GM18520 (cell line): ENCODE measurements around the gene FGF11.

Source experiments
- ATAC-seq: cut with Tn5 transposase; IDR thresholded peaks from one replicate; pipeline ENCODE4 v1.9.1; 2021; ENCODE audit not compliant: unreplicated experiment

Gene FGF11

GRCh38 chr17:7408252-7408727, 31.0 kb upstream of the FGF11 start:
- no peak for ATAC-seq

- ATAC-seq: no peak
Observed at GRCh38 chr17:7408863-7409262, 30.4 kb upstream of the FGF11 start.

DNA sequence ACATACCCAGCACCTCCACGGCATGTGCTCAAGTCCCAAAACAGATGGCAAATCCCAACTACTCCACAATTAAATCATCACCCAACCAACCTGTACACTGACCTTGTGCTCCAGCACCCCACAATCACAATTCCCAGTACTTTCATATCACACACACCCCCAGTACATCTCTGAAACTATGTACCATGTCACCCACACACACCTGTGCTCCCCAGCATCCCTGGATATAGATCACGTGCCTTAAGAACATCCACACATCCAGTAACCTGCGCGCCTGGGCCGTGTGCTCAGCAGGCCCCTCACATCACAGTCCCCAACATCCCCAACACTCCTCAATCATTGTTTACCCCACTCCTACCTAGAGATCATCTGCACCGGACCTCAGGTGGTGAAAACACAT, 29.6 kb upstream of the FGF11 start:
- no peak for ATAC-seq

- no peak for ATAC-seq
Observed at GRCh38 chr17:7410634-7411426, 28.5 kb upstream of the FGF11 start.

DNA sequence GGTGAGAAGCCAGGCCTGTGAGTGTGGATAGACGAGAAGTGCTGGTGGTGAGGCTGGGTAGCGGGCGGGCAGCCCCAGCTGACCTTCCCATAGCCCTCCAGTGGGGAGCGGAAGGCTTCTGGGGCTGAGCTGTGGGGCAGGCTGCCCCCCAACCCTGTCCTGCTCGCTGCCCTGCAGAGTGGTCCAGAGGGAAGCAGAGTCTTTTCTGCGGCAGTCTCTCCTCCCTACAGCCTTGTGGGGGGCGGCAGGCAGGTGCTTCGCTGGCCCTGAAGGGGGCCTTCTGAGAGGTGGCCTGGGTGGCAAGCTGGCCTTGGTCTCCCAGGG, 27.9 kb upstream of the FGF11 start:
- no peak for ATAC-seq

- ATAC-seq: no peak
Observed at GRCh38 chr17:7413346-7413985, 25.8 kb upstream of the FGF11 start.

GRCh38 chr17:7414837-7415236, 24.5 kb upstream of the FGF11 start:
- ATAC-seq: no peak

DNA sequence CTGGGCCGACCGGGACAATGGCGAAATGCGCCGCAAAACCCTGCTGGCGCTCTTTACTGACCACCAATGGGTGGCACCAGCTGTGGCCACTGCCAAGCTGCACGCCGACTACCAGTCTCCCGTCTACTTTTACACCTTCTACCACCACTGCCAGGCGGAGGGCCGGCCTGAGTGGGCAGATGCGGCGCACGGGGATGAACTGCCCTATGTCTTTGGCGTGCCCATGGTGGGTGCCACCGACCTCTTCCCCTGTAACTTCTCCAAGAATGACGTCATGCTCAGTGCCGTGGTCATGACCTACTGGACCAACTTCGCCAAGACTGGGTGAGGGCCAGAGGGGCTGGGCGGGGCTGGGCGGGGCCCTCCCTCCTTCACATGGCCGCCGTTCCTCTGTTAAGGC, 23.5 kb upstream of the FGF11 start:
- ATAC-seq: no peak

DNA sequence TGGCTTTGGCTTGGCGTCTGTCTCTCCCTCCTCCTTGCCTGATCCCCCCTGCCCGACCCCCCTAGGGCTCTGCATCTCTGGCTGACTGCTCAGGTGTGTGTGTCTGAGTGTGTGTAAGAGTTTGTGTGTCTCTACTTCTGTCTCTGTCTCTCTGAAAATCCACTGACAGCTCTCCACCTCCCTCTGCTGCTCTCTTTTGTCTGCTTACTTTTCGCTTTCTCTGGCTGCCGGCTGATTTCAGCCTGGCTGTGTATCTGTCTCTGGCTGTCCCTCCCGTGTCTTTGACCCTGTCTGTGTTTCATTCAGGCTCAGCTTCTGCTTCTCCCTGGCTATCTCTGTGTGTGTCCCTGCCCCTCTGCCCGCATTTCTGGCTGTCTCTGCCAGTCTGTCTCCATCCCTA, 23.0 kb upstream of the FGF11 start:
- no peak for ATAC-seq

DNA sequence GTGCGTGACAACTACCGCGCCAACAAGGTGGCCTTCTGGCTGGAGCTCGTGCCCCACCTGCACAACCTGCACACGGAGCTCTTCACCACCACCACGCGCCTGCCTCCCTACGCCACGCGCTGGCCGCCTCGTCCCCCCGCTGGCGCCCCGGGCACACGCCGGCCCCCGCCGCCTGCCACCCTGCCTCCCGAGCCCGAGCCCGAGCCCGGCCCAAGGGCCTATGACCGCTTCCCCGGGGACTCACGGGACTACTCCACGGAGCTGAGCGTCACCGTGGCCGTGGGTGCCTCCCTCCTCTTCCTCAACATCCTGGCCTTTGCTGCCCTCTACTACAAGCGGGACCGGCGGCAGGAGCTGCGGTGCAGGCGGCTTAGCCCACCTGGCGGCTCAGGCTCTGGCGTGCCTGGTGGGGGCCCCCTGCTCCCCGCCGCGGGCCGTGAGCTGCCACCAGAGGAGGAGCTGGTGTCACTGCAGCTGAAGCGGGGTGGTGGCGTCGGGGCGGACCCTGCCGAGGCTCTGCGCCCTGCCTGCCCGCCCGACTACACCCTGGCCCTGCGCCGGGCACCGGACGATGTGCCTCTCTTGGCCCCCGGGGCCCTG, 22.2 kb upstream of the FGF11 start:
- no peak for ATAC-seq

GRCh38 chr17:7418472-7419152, 20.7 kb upstream of the FGF11 start:
- no peak for ATAC-seq

DNA sequence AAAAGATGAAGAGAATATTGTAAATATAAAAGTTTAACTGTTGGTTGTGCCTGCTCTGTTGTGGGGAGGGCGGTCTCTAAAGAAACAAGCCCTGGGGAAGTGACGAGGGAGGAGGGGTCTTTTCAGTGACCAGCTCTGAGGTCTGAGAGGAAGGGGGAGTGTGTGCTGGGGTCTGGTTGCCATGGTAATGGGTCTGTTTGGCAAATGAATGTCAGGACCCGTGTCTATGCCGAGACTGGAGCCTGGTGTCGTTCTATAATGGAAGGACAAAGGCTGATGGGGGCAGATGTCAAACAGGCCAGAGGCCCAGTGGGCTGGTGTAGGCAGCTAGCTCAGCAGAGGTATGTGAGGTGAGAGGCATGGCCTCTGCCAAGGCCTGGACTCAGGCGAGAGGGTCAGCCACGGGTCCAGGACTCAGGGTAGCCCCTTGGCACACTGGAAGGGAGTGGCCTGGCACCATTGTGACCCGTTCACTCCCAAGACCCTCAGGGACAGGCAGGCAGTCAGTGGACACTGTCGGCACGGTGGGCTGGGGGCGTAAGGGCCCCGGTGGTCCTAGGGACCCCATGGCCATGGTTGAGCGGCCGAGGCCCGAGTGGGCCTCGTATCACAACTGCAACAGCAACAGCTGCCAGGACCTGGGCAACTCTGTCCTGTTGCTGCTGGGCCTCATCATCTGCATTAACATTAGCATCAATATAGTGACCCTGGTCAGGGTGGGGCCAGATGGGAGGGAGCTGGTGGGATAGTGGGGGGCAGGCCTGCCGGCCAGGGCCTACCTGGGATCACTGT, 19.3 kb upstream of the FGF11 start, which contains the start of gene SPEM1:
Gene SPEM1 (plus strand): TSS at position 506 of the 792 bp plus-strand sequence. CDS start 61 bp downstream, at position 567.
- ATAC-seq: no peak

GRCh38 chr17:7421186-7421585, 18.1 kb upstream of the FGF11 start:
- ATAC-seq: no peak

- ATAC-seq: no peak
Observed at GRCh38 chr17:7423679-7424078, 15.6 kb upstream of the FGF11 start.

DNA sequence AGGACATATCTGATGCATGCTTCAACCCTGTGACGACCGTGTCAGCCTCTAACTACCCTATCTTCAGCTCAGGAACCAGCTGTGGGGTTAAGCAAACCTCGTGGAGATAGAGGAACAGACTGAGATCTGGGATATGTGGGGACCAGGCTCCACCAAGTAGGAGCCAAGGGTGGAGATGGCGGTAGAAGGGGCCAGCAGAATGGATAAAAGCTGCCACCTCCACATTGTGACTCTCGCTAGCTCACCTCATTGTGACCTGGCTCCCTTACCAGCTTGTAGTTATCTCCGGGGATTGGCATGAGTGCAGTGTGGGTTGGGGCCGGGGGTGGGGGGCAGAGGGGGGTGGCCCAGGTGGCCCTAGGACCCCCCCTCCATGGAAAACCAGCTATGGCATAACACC, 14.0 kb upstream of the FGF11 start, which contains the start of gene SPEM2:
Gene SPEM2 (plus strand): TSS at position 301 of the 400 bp plus-strand sequence. CDS start 73 bp downstream, at position 374.
- no peak for ATAC-seq

DNA sequence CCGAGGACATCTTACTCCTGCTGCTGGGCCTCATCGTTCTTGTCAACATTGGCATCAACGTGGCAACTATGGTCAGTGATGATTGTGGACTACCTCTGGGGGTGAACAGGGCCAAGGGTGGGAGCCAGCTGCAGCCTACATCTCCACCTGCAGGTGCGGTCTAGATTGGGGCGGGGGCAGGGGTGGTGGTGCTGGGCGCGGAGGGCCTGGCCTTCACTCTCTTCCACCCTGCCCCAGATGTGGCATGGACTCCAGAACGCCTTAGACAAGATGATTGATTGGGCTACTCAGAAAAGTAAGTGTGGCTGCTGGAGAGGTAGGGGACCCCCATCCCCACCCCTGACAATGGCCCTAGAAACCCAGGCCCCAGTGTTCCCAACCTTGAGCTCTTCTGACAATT, 13.6 kb upstream of the FGF11 start:
- no peak for ATAC-seq

DNA sequence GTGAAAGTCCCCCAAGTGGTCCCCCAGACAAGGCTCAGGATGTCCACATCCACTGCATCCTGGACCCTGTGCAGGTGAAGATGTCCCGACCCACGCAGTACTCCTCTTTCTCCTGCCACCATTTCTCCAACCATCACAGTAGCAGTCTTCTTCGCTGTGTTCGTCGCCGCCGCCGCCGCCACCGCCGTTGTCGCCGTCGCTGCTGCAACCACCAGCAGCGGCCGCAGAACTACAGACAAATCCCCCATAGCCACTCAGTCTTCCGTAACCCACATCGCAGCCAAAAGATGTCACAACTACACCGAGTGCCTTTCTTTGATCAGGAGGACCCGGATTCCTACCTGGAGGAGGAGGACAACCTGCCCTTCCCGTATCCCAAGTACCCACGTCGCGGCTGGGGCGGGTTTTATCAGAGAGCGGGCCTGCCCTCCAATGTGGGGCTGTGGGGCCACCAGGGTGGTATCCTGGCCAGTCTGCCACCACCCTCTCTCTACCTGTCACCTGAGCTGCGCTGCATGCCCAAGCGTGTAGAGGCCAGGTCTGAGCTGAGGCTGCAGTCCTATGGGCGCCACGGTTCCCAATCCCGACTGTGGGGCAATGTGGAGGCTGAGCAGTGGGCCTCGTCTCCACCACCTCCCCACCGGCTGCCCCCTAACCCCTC, 13.0 kb upstream of the FGF11 start:
- ATAC-seq: no peak

GRCh38 chr17:7426896-7427489, 12.3 kb upstream of the FGF11 start:
- no peak for ATAC-seq

GRCh38 chr17:7427549-7427948, 11.8 kb upstream of the FGF11 start:
- no peak for ATAC-seq

- no peak for ATAC-seq
Observed at GRCh38 chr17:7428557-7428956, 10.8 kb upstream of the FGF11 start, which contains the start of gene SPEM3. Gene SPEM3, plus strand, starts transcription at chr17:7428857. Its CDS starts 46 bp downstream, at chr17:7428903.
